ENCODE results near the gene PEX3.
"Not testable (repeated sequence)": the region's sequence is repeated elsewhere in the genome, so short reads cannot be mapped to it uniquely, and the experiment has no call there.

Gene PEX3

DNA sequence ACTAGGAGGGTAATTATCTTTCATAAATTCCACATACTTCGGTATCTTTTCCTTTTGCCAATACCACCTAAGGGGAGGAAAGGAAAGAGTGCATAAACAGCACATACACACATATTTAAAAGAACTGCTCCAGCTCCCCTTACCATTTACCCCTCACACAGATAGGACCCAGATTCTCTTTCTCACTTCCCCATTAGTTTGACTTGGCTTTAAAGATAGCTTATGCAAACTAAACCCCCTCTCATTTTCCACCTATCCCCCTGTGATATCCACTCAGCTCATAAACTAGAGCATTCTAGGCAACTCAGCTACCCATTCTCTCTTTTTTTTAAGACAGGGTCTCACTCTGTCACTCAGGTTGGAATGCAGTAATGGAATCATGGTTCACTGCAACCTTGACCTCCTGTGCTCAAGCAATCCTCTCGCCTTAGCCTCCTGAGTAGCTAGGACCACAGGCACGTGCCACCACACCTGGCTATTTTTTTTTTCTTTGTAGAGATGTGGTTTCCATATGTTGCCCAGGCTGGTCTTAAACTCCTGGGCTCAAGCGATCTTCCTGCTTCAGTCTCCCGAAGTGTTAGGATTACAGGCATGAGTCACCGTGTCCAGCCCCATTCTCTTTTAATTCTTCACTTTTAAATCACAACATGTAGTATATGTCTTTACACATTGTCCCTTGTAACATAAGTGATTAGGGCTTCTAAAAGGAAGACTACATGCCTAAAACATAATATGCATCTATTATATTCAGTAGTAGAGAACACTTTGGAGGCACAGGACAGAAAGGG lies 56.9 kb downstream of the PEX3 start:
- DNase-seq, result no peak

DNA sequence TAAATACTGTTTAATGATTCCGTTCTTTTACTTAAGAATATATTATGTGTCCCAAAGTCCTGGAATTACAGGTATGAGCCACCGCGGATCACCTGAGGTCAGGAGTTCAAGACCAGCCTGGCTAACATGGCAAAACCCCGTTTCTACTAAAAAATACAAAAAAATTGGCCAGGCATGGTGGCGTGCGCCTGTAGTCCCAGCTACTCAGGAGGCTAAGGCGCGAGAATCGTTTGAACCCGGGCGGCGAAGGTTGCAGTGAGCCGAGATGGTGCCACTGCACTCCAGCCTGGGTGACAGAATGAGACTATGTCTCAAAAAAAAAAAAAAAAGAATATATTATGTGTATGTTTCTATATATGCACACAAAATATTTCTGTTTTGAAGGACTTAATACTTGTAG lies 59.7 kb downstream of the PEX3 start:
- not testable (repeated sequence) for DNase-seq

DNA sequence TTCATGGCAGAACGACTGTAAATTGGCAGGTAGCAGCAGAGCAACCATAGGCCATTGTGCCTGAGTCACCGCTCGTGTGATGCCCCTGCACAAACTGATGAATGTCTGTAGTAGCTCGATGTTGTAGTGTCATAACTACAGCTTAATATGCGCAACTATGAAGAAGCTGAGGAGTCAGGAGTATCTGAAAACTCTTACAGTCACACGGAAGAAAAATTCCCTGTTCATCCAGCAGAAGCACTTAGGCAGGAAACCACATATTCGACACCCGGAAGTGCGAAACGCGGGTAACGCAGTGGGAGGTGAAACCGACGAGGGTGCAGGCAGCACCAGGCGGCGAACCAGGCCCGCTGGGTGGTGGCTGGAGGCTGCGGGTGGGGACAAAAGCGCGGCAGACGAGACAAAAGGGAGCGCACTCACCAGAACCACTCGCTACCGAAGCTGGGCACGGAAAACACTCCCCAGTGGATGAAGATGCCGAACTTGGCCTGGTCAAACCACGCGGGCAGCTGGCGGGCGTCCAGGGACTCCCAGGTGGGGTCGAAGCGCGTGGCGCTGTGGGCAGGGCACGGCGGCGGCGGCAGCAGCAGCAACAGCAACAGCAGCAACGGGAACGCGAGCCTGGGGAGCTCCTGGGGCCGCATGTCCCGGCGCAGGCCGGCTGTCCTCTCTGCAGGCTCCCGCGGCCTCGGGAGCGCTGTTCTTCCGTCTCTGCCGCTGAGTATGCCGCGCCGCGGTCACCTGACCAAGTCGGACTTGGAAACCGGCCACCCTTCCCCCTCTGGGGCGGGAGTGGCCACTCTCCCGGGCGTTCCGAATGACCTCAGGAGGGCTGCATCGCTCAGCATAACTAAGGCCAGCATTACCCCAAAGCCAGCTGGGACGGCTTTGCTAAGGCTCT lies 60.6 kb downstream of the PEX3 start, which contains the start of gene FUCA2:
FUCA2 (minus strand) TSS at position 730 of the 901 bp plus-strand sequence; CDS start at position 644, 86 bp downstream.
- peak; percentile 74 to 75 for DNase-seq

DNA sequence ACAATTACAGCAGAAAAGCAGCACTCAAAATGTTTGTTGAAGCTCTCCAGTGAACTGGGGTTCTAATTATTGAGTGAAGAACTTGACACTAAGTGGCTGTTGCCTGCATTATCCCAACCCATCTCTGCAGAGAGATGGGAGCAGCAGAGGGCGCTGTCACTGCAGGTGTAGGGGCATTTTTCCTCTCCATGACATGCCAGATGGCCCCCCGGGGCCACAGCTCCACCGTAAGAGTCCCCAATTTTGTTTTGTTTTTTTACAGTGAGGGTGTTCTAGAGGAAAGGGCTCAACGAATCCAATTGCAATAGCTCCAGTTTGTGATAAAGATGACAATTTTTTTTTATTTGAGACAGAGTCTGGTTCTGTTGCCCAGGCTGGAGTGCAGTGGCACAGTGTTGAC lies 62.8 kb downstream of the PEX3 start:
- peak; percentile 51 to 59 for DNase-seq

DNA sequence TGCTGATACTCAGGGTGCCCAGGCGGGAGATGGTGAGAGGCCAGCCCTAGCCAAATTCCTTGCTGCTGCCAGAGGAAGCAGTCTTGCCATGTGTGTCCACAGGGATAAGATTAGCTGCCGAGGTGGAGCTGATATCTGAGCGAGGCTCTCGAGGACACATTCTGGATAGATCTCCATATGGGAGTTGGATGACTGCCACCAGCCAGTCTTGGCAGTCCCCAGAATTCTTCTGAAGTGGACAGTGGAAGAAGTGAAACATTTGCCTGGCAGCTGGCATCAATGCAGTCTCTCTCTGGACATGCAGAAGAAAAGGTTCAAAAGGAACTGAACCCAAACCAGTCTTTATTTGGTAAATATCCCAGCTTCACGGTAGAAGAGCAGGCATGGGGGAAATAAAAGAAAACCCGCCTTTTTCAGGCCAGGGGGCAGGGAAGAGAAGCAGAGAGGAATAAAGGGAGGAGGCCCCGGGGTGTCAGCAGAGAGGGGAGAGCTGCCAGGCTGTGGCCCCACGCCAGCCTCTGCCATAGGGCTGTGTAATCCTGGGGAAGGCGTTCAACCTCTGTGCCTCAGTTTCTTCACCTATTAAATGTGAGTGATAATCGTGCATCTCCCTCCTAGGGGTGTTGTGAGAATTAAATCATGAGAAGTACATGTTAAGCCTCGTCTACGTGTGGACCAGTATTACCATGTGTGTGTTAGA lies 64.6 kb downstream of the PEX3 start:
- no peak for DNase-seq

DNA sequence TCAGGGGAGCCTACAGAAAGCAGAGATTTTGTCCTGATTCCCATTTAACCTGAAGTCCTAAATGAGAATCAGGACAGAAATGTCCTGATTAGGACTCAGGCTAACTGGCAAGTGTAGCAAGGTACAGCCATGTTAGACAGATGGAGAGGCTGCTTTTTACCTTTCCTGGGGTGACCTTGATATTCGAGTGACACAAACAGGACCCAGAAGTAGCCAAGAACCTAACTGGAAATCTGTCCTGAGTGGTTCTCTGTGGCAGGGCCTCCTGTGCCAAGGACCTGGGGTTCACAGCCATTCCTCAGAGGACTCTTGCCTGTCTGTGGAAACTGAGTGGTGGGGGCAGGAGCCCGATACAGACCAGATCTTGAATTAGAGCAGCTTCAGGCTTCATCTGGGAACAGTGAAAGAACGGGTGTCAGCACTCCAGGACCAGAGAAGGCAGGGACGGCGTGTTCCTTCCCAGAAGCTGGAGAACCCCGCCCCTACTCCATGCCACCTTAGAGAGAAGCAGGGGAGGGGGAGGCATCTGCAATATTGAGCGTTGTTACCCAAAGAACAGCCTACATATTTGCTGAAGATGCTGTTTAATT lies 65.3 kb downstream of the PEX3 start:
- no peak for DNase-seq

DNA sequence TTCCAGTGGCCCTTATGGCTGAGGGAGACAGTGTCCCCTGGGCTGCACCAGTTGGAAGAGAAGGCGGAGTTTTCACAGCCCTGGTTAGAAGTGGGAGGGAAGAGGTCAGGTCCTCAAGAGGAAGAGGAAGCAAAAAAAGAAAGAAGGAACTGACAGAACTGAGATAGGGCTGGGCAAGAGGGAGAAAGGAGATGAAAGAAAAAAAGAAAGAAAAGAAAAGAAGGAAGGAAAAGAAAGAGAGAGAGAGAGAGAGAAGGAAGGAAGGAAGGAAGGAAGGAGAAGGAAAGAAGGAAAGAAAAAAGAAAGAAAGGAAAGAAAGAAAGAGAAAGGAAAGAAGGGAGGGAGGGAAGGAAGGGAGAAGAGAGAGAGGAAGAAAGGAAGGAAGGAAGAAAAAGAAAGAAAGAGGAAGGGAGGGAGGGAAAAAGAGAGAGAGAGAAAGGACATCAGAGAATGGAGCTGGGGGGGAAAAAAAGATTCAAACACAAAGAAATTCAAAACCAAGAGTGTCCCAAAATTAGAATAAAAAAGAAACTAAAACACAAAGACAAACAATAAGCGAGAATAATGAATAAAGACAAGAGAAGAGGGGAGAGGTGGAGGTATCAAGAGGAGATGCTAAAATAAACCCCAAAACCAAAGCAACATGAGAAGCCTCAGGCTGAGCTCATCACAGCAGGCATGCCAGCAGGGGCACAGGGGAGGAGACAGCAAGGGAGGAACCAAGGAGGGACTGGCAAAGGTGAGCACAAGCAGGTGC lies 66.3 kb downstream of the PEX3 start:
- DNase-seq, result no peak

DNA sequence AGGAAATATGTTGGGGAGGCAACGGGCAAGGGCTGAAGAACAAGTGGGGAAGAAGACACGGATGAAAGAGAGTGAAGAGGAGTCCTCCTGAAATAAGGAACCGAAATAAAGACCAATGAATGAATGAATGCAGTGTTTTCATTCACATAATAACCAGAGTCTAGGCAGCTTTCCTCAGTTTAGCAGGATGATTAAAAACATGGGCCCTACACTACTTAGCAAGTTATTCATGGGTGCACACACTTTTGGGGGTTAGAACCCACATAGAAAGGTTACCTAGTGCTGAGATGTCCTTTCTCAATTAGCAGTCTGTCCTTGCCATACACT lies 66.8 kb downstream of the PEX3 start:
- no peak for DNase-seq

DNA sequence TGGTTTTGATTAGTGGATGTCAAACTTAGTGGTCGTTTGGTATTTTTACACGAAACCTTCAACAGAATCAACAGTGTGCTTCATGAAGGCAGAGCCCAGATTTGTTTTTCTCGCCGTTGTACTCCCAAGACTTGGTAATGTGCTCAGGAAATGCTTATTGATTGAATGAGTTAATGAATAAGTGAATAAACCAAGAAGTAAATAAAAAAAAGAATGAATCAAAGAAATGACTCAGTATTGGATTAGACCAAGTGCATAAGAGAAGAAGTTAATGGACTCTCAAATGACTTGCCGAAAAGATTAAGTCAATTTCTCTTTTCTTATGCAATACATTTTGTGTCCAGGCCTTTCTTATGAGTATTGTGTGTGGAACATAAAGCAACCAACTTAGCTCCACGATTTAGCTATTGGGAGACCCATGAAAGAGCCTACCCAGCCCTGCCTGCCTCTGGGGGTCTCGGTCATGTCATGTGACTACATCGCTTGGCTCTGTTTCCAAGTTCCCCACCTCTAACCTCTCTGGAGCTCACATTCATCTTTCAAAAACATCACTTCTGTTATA lies 71.5 kb downstream of the PEX3 start:
- no peak for DNase-seq

DNA sequence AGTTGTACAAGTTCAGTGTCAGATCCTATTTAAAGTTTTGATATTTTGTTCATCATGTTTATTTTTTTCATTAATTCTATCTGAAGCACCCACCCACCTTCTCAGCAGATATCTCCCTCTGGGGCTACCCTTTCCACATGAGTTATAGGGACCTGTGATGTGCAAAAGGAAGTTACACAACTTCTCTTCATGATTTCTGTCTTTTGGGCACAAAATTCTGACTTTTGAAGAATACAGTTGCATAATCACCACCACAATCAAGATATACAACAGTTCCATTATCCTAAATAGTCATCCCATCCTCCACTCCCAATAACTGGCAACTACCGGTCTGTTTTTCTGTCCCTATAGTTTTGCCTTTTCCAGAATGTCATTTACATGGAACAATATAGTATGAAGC lies 74.8 kb downstream of the PEX3 start:
- DNase-seq, result no peak

DNA sequence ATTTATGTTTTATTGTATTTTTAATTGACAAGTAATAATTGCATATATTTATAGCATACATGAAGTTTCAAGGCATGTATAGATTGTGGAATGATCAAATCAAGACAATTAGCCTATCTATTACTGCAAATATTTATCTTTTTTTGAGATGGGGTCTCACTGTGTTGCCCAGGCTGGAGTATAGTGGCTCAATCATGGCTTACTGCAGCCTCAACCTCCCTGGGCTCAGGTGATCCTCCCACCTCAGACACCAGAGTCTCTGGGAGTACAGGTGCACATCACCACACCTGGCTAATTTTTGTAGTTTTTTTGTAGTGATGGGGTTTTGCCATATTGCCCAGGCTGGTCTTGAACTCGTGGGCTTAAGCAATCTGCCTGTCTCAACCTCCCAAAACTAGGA lies 77.1 kb downstream of the PEX3 start:
- no peak for DNase-seq

DNA sequence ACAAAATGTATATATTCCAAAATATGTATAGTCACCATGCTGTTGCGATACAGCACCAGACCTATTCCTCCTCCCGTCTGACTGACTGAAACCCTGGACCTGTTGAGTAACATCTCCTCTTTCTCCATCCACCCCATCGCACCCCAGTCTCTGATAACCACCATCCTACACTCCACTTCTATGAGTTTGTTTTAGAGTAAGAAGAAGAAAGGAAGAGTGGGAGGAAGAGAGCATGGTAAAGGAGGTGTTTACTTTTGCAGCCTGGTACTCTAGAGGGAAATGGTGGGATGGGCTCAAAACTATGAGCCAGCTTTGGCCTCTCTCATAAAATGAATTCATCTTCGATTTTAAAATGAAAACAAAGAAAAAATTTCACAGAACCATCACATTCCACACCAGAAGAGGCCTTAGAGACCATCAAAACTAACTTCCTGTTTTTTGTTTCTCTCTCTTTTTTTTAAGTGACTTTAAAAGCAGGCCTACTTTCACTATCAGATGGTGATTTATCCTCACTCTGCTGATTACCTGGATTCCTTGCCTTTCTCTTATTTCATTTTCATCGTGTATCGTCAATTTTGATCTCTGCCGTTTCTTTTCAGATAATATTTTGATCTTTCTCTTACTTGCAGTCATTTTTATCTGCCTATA lies 77.7 kb downstream of the PEX3 start:
- DNase-seq, result no peak

DNA sequence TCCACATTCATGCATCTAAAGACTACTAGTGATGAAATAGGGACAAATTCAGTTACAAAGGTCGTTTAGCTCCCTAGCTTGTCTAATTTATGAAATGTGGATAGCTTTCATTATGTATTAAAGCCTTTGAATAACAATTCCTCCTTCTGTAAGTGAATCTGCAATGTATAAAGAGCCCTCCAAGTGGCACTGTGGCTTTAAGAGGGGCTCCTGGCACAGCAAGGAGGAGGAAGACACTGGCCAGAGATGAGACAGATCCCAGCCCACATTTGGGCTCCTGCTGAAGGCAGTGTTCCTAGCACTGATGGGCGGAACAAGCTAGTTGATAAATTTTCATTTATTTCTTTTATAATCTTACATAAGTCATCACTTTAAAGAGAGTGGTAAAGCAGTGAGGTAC lies 78.5 kb downstream of the PEX3 start:
- no peak for DNase-seq

DNA sequence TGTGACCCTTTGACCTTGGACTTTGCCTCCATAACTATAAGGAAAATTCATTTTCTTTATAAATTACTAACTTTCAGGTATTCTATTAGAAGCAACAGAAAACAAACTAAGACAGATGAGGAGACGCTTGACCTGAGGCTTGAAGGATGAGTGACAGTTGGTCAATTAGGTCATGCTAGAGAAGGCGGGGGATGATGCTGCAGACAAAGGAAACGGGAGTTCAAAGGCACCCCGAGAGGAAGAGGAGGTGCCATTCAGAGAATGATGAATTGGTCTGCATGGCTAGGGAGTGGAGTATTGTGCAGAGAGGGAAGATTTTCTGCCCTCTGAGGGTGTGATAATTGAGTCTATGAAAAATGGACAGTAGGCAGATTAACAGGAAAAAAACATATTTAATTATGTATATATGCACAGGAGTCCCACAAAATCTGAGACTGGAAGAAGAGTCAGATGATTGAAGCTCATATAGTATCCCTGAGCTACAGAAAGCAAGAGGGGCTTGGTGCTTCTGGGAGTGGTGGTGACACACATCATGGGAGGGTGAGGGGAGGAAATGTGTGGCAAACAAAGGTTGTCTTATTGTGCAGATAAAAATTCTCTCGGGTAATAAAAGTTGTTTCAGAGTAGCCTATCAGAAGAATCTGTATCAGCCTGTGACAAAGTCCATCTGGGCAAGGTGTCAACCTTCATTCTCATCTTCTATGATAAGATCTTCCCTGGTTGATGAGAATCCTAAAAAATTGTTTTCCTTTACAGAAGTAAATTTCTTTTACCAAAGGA lies 81.3 kb downstream of the PEX3 start:
- no peak for DNase-seq

DNA sequence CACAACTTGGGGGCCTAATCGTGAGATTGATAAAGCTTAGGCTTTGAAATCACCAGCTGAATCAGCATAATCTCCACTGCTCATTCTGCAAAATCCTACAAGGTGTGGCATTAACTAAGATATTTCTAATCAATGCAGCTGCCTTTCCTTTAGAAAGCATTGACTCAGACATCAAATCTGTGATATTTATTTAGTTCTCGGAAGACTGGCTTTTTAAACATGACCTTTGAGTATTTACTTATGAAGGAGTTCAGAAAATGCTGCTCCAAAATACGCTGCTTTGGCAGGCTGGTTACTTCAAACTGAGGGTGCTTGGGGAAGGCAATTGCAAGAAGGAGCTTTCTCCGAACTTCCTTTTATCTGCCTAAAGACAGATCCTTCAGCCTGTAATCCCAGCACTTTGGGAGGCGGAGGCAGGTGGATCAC lies 84.6 kb downstream of the PEX3 start:
- no peak for DNase-seq

DNA sequence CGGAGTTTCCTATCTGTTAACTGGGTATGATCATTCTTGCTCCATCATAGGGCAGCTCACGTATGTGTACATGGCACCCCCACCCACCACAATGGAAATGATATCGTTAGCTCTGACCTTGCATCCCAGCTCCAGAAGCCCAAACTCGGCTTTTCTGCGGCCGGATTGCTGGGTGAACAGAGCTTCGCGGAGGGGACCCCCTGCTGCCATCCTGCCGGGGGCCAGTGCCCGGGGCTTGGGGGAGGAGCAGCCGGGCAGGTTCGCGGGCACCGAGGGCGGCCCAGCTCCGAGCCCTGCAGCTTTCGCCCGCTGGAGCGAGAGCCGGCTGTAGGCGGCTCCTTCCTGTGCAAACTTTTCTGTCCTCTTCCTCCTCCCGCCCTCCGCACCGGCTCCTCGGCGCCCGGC lies 85.9 kb downstream of the PEX3 start:
- DNase-seq, result peak; percentile 54 to 67

DNA sequence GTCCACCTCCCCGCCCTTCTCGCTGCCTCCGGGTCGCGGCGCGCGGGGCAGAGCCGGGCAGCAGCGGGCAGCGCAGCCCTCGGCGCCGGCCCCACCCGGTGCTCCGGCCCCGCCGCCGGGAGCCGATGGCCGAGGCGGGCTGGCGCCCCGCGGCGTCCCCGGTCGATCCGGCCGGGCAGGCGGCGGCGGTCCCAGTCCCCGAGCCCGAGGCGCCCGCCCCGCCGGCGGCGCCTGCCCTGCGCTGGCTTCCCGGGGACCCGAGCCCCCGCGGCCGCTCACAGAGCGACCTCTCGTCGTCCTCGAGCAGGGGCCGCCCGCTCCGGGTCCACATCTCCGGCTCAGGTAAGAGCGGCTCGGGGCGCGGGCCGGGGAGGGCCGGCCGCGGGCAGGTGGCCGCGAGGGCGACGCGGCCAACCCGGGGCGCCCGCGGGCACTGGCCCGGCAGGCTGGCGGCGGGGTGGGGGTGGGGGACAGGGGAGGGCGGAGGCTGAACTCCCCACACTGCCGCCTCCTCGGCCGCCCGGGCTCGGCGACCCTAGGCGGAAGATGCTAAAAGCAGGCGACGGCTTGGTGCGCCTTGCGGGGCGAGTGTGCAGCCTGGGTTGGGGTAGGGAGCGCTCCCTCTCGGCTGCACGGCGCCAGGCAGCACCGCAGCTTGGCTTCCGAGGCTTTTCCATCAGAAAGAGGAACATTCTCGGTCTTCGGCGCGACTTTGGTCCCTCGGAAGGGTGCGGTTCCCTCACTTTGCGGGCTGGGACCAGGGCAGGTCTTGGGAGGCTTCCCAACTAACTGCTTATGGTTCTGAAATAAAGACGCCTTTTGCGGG lies 86.5 kb downstream of the PEX3 start:
- peak; percentile 64 to 70 for DNase-seq

DNA sequence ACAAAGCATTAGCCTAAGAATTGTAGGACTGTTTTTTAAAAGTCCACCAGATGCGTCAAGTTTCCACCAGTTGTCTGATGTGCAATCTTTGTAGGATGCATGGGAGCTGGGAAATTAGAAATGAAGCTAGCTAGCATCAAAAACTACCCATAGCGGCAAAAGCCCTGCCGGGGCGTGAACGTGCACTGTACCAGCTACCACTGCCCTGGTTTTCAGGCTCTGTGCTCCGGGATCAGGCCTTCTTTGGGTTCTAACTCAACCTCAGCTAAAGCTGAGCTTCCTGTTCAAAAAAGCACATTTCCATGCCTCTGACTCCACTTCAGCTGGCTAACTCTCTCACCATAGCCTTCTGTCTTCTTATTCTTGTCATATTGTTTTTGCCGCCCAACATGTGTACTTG lies 87.8 kb downstream of the PEX3 start:
- no peak for DNase-seq

DNA sequence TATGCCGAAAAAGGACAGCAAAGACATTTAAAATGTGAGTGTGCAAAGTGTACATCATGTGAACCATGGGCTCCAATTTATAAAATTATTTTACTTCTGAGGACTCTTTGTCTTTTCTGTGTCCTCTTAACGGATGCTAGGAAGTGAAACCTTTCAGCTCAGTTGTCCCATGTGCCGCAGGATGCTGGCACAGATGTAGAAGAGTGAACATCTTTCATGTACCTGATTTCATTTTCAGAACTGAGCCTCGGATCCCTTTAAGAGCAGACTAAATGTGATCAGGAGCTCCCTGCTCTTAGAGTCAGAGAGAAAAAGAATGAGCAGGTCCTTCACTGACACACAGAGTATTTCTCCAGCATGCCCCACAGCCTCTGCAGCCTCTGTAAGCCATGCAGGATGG lies 88.5 kb downstream of the PEX3 start:
- DNase-seq, result no peak

DNA sequence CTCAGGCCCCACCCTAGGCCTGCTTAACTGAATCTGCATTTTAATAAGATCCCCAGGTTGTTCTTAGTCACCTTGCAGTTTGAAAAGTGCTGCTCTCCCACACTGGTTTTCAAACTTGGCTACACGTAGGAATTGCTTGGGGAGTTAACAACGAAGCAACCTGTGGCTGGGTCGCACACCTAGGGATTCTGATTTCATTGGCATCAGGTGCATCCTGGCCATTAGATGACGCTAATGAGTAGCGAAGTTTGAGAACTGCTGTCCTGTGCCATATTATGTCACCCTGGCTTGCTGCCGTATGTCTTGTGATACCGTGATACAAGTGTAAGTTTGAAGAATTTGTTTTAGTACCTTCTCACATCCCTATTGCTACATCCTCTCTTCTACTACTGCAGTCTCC lies 89.1 kb downstream of the PEX3 start:
- DNase-seq, result no peak
